SJCRH30 (cell line): ENCODE results near the gene GALNTL6. TPM values are rescaled to one million over a fixed set of nuclear protein-coding genes. Genes with fewer than 3 reads are reported as not detected.
A peak's percentile ranks its signal among the peaks of the same experiment; 100 is the strongest.

ENCODE experiments used
- DNase-seq, 2 experiments: peaks; one replicate each; pipeline ENCODE4 v3.0.0-alpha.2; 2015 to 2020
- H3K27ac ChIP-seq: fragments of 250-450 bp; sonication (Bioruptor Pico); 2 replicates; pipeline ENCODE4 v1.5.1; 2020; ENCODE audit warnings: mild to moderate bottlenecking, moderate library complexity
- H3K27me3 ChIP-seq: fragments of 250-450 bp; sonication (Bioruptor Pico); 2 replicates; pipeline ENCODE4 v1.5.1; 2020; ENCODE audit warnings: mild to moderate bottlenecking, moderate library complexity
- H3K36me3 ChIP-seq: fragments of 250-450 bp; sonication (Bioruptor Pico); 2 replicates; pipeline ENCODE4 v1.5.1; 2020; ENCODE audit warnings: mild to moderate bottlenecking, moderate library complexity
- H3K4me1 ChIP-seq: fragments of 250-450 bp; sonication (Bioruptor Pico); 2 replicates; pipeline ENCODE4 v1.5.1; 2020; ENCODE audit warnings: mild to moderate bottlenecking, moderate library complexity
- H3K4me3 ChIP-seq: fragments of 250-450 bp; sonication (Bioruptor Pico); 2 replicates; pipeline ENCODE4 v1.5.1; 2020; ENCODE audit warnings: mild to moderate bottlenecking, moderate library complexity
- H3K9me3 ChIP-seq: fragments of 250-450 bp; sonication (Bioruptor Pico); replicated peaks from 2 replicates; pipeline ENCODE4 v1.5.1; 2020; ENCODE audit warnings: mild to moderate bottlenecking, moderate library complexity
- total RNA-seq: library from RNA; depleted of rRNA; stranded (reverse); fragments of >200 nt; shearing (Covaris generic); gene quantifications from 2 replicates; pipeline ENCODE4 v1.2.3, GENCODE V29; 2014

The GALNTL6 gene
- total RNA-seq, 1 experiment from 2014 or later, result 0.36 TPM

GRCh38 chr4:172485007-172485406, 671.8 kb downstream of the GALNTL6 start:
- no peak for DNase-seq
- no peaks in the 10 kb centered on the region for H3K9me3 ChIP-seq
- no peak overlapping the region for H3K4me3 ChIP-seq
- peaks cover 3% of the 10 kb centered on the region for H3K4me1 ChIP-seq
- no peaks in the 10 kb centered on the region for H3K27me3 ChIP-seq
- H3K27ac ChIP-seq, result no peak overlapping the region
- no peaks in the 10 kb centered on the region for H3K36me3 ChIP-seq

DNA sequence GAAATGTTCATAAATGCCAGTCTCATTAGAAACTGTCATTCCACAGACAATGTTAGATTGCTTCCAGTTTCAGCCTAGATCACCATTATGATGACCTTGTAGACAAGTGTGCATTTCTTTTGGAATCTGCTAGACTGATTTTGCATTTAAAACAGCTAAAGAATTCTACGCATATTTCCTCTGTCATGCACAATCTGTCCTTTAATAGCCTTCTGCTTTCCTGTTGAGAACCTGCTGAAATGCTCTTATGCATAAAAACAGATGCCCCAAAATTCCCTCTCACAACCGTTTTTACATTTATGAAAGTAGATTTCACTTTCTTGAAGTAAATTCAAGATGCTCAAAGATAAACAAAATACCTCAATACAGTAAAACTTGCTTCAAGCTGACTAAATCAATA, 673.3 kb downstream of the GALNTL6 start:
- Histone ChIP-seq H3K36me3 (no peaks in the 10 kb centered on the region), H3K4me1 (no peaks in the 10 kb centered on the region), H3K9me3 (no peaks in the 10 kb centered on the region), H3K27ac (no peak overlapping the region), H3K4me3 (no peak overlapping the region), H3K27me3 (no peaks in the 10 kb centered on the region)
- DNase-seq, result no peak

GRCh38 chr4:172489861-172490260, 676.7 kb downstream of the GALNTL6 start:
- Histone ChIP-seq H3K36me3 (no peaks in the 10 kb centered on the region), H3K27me3 (no peaks in the 10 kb centered on the region), H3K4me3 (no peak overlapping the region), H3K4me1 (no peaks in the 10 kb centered on the region), H3K9me3 (no peaks in the 10 kb centered on the region), H3K27ac (no peak overlapping the region)
- no peak for DNase-seq

DNA sequence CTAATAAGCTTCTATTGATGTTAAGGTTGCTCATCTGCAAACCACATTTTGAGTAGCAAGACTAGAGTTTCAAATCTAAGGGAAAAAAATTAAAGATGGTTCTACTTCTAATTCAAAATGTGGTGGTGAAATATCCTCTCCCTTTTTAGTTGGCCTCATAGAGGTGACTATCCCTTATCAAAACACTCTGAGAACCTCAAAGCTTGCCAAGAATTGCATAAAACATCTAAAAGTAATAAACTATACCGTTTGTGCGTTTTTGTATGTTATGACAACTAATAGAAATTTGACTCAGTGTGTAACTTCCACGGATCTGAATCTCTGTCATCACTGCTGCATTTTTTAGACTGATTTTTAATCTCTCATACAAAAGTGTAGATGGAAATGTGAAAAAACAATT, 682.6 kb downstream of the GALNTL6 start:
- no peak for DNase-seq
- Histone ChIP-seq H3K4me3 (no peak overlapping the region), H3K27ac (no peak overlapping the region), H3K4me1 (no peaks in the 10 kb centered on the region), H3K9me3 (no peaks in the 10 kb centered on the region), H3K36me3 (no peaks in the 10 kb centered on the region), H3K27me3 (no peaks in the 10 kb centered on the region)

DNA sequence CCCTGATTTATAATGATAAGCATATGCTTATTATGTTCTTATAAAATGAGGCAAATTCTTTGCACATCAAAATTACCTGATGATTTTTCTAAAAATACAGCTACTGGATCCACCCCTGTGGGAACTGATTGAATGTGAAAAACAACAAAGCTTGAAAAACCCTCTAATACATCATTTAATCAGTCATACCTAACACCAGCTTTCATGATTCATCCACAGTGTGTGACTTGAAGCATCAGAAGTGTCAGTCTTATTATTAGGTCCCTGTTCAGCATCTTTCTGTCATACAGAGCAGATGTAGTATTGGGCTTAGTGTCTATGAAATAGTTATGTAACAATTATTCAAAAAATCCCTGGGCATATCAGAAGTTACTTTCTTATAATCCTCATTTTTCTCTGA, 684.1 kb downstream of the GALNTL6 start:
- Histone ChIP-seq H3K4me1 (no peaks in the 10 kb centered on the region), H3K4me3 (no peak overlapping the region), H3K27me3 (no peaks in the 10 kb centered on the region), H3K36me3 (no peaks in the 10 kb centered on the region), H3K9me3 (no peaks in the 10 kb centered on the region), H3K27ac (no peak overlapping the region)
- DNase-seq, result no peak

- Histone ChIP-seq H3K36me3 (no peaks in the 10 kb centered on the region), H3K27ac (no peak overlapping the region), H3K4me3 (no peak overlapping the region), H3K27me3 (no peaks in the 10 kb centered on the region), H3K9me3 (no peaks in the 10 kb centered on the region), H3K4me1 (peaks cover 18% of the 10 kb centered on the region)
- DNase-seq, result peak in 1 of 2 experiments; percentile 22
Measured at GRCh38 chr4:172514011-172514410, 700.8 kb downstream of the GALNTL6 start.

DNA sequence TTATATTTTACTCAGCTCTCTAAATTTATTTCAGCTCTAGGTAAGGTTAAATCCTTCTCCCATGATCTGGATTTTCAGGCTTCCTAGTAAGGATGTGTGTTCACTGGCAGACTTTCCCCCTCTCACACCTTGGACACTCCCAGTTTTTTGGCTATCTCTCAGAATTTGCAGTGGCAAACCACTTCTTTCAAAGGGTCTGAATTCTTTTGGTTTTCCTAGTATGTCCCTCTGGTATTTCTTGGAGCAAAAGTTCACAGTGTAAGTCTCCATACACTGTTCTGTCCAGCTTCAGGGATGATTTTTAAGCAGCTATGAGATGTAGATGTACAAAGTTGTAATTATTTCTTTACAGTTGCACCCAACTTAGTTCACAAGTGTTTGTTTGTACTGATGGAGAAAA, 701.6 kb downstream of the GALNTL6 start:
- peak in 1 of 2 experiments; percentile 10 for DNase-seq

DNA sequence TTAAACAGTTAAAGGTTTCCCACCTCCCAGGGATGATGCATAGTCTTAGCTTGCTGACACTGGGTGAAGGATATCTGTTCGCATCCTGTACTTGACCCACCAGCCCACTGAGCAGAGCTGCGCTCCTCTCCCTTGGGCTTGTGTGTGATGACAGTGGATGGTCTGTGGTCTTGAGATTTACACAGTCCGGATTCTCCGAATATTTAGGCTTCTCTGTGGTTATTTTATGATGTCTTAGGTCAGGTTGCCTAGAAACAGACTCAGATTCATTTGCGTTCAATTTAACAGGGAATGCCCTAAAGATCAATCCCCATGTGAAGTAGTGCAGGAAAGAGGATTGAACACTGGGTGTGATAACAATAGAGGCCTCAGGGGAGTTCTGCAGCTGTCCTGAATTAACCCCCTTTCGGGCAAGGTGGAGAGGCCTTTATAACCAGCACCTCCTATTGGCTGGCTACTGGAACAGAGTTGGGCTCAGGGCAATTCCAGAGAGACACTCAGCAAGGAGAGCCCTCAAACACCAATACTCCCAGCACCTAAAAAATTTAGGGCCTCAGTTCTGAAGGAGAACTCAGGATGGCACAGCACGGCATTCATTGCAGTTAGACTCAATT, 702.2 kb downstream of the GALNTL6 start:
- Histone ChIP-seq H3K9me3 (no peaks in the 10 kb centered on the region), H3K27me3 (no peaks in the 10 kb centered on the region), H3K4me3 (no peak overlapping the region), H3K27ac (peak overlapping the region; percentile 10; the same call in 1 of the 2 replicates), H3K4me1 (peaks cover 18% of the 10 kb centered on the region), H3K36me3 (no peaks in the 10 kb centered on the region)
- DNase-seq, result peak; percentile 80 to 85

More for the DNA sequence above, 701.6 kb downstream of the GALNTL6 start:
- Histone ChIP-seq H3K27me3 (no peaks in the 10 kb centered on the region), H3K9me3 (no peaks in the 10 kb centered on the region), H3K27ac (peak overlapping the region; percentile 10; the same call in 1 of the 2 replicates), H3K4me3 (no peak overlapping the region), H3K4me1 (peaks cover 18% of the 10 kb centered on the region), H3K36me3 (no peaks in the 10 kb centered on the region)

GRCh38 chr4:172517391-172517790, 704.2 kb downstream of the GALNTL6 start:
- no peak overlapping the region for H3K4me3 ChIP-seq
- no peak for DNase-seq
- no peak overlapping the region for H3K27ac ChIP-seq
- H3K27me3 ChIP-seq, result no peaks in the 10 kb centered on the region
- no peaks in the 10 kb centered on the region for H3K9me3 ChIP-seq
- H3K36me3 ChIP-seq, result no peaks in the 10 kb centered on the region
- H3K4me1 ChIP-seq, result peaks cover 18% of the 10 kb centered on the region

DNA sequence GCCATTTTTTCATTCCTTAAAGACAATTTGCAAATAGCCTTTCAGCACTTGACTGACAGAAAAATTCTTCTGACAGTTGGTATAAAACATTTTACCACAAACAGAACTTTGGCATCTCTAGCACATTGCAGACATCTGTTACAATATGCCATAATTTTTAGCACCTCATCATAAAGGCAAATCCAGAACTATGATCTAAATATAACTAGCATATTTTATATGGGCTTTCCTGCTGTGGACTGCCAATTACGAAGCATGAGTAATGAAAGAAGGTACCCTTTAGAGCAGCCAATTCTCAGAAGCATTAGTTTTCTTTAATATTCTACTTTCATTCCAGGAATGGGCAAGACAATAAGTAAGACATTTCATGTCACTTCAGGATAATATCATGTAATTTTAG, 708.0 kb downstream of the GALNTL6 start:
- Histone ChIP-seq H3K36me3 (no peaks in the 10 kb centered on the region), H3K4me3 (no peak overlapping the region), H3K27ac (no peak overlapping the region), H3K9me3 (no peaks in the 10 kb centered on the region), H3K27me3 (no peaks in the 10 kb centered on the region), H3K4me1 (no peaks in the 10 kb centered on the region; the same call in none of the 2 replicates)
- no peak for DNase-seq

- no peak overlapping the region for H3K27ac ChIP-seq
- no peaks in the 10 kb centered on the region for H3K9me3 ChIP-seq
- no peaks in the 10 kb centered on the region for H3K27me3 ChIP-seq
- no peaks in the 10 kb centered on the region for H3K36me3 ChIP-seq
- no peaks in the 10 kb centered on the region for H3K4me1 ChIP-seq
- no peak overlapping the region for H3K4me3 ChIP-seq
- no peak for DNase-seq
Measured at GRCh38 chr4:172521680-172522079, 708.5 kb downstream of the GALNTL6 start.

DNA sequence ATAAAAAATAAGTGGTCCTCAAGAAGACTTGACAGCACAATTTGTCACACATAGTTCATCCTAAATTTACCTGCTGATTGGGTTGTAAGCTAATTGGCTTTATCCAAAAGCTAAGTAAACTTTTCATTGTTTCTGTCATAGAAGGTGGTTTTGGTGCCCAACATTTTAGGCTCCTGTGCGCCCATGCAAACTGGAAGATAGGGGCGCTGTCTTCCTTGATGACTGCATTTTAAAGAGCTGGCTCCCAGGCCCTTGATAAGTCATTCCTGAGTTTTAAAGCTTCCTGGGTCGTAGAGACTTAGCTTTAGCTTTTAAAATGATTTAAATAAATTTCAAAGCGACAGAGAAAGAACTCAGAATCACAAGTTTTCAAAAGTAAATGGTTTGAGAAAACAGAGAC, 730.0 kb downstream of the GALNTL6 start:
- no peaks in the 10 kb centered on the region for H3K9me3 ChIP-seq
- no peaks in the 10 kb centered on the region for H3K36me3 ChIP-seq
- no peak overlapping the region for H3K27ac ChIP-seq
- H3K27me3 ChIP-seq, result no peaks in the 10 kb centered on the region
- no peaks in the 10 kb centered on the region for H3K4me1 ChIP-seq
- H3K4me3 ChIP-seq, result no peak overlapping the region
- DNase-seq, result no peak

DNA sequence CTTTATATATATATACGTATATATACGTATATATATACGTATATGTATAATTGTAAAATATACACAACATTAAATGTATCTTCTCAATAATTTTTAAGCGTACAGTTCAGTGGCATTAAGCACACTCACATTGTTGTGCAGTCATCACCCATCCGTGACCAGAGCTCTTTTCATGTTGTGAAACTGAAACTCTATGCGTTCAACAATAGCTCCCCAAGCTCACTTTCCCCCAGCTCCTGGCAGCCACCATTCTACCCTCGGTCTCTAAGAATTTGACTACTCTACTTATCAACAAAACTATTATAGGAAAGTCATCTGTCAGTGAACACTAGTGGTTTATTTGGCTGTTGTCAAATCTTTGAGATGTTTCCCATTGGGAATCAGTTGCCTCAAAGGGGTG, 733.6 kb downstream of the GALNTL6 start:
- no peaks in the 10 kb centered on the region for H3K27me3 ChIP-seq
- H3K9me3 ChIP-seq, result no peaks in the 10 kb centered on the region
- H3K36me3 ChIP-seq, result no peaks in the 10 kb centered on the region
- no peaks in the 10 kb centered on the region for H3K4me1 ChIP-seq
- H3K27ac ChIP-seq, result no peak overlapping the region
- no peak overlapping the region for H3K4me3 ChIP-seq
- no peak for DNase-seq

DNA sequence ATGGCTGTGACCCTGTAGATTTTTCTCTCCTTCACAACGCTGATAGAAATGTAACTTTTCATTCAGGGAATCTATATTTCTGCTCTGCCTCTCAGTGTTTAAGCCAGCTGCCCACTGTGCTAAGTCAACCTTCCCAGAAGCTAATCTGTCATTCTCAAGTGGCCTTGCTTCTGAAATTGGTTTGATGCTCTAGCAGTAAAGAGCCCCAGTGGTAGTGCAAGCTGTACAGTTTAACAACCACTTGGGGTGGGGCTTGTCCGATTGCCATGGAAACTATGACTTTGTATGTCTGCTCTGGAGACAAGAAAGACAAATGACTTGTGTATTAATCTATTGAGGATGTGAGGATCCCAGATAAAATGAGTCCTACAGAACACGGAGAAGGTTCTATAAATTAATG, 734.5 kb downstream of the GALNTL6 start:
- H3K27me3 ChIP-seq, result no peaks in the 10 kb centered on the region
- H3K36me3 ChIP-seq, result no peaks in the 10 kb centered on the region
- no peaks in the 10 kb centered on the region for H3K4me1 ChIP-seq
- H3K9me3 ChIP-seq, result no peaks in the 10 kb centered on the region
- no peak for DNase-seq
- no peak overlapping the region for H3K27ac ChIP-seq
- H3K4me3 ChIP-seq, result no peak overlapping the region

- Histone ChIP-seq H3K27ac (no peak overlapping the region), H3K4me3 (no peak overlapping the region), H3K36me3 (no peaks in the 10 kb centered on the region), H3K4me1 (no peaks in the 10 kb centered on the region), H3K27me3 (no peaks in the 10 kb centered on the region), H3K9me3 (no peaks in the 10 kb centered on the region)
- DNase-seq, result no peak
Measured at GRCh38 chr4:172553216-172553615, 740.0 kb downstream of the GALNTL6 start.

DNA sequence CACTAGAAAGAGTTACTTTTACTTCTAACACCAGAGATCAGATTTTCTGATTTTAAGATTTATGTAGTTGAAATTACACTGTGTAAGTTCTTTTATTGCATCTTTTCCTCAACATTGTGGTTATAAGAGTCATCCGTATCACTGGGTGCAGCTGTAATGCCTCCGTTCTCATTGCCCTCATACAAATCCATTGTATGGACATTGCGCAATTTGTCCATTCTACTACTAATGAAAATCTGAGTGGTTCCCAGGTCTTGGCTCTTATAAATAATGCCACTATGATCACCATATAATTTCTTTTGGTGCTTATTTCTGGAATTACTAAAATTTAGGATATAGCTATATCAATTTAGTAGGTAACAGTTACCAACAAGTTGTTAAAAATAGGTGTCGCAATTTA, 741.4 kb downstream of the GALNTL6 start:
- no peak for DNase-seq
- Histone ChIP-seq H3K36me3 (no peaks in the 10 kb centered on the region), H3K4me1 (no peaks in the 10 kb centered on the region), H3K27ac (no peak overlapping the region), H3K9me3 (no peaks in the 10 kb centered on the region), H3K4me3 (no peak overlapping the region), H3K27me3 (no peaks in the 10 kb centered on the region)
